HepG2 (cell line): ENCODE measurements around the gene LHX5. TPM values are rescaled to one million over a fixed set of nuclear protein-coding genes. Genes with fewer than 3 reads are reported as not detected.
A peak's percentile ranks its signal among the peaks of the same experiment; 100 is the strongest.

Experiments
- ARNT ChIP-seq: fragments of 450-650 bp; IDR thresholded peaks from 2 replicates; pipeline ENCODE4 v1.6.1; 2017
- ARNTL ChIP-seq: sonication (generic); formaldehyde crosslinking; IDR thresholded peaks from 2 replicates; pipeline ENCODE4 v1.4.0; 2020; ENCODE audit warnings: mild to moderate bottlenecking, missing genetic modification reagents
- CENPBD1 ChIP-seq: sonication (generic); formaldehyde crosslinking; IDR thresholded peaks from 2 replicates; pipeline ENCODE4 v1.8.0; 2022; ENCODE audit warnings: missing genetic modification reagents, low read depth, mild to moderate bottlenecking, borderline replicate concordance
- JUNB ChIP-seq: sonication (generic); formaldehyde crosslinking; IDR thresholded peaks from 2 replicates; pipeline ENCODE4 v1.8.0; 2022; ENCODE audit warnings: missing genetic modification reagents, mild to moderate bottlenecking, borderline replicate concordance
- MIXL1 ChIP-seq: IDR thresholded peaks from 2 replicates; pipeline ENCODE4 v1.6.1; 2016
- MXD1 ChIP-seq: sonication (generic); formaldehyde crosslinking; IDR thresholded peaks from 2 replicates; pipeline ENCODE4 v1.4.0; 2020; ENCODE audit warnings: mild to moderate bottlenecking, missing genetic modification reagents
- NKX3-1 ChIP-seq: sonication (generic); formaldehyde crosslinking; IDR thresholded peaks from 2 replicates; pipeline ENCODE4 v1.5.0; 2020; ENCODE audit warnings: missing genetic modification reagents
- NR2C2 ChIP-seq: sonication (generic); formaldehyde crosslinking; IDR thresholded peaks from 2 replicates; pipeline ENCODE4 v1.4.0; 2020; ENCODE audit warnings: missing genetic modification reagents, mild to moderate bottlenecking, moderate library complexity, borderline replicate concordance
- NR3C1 ChIP-seq: sonication (generic); formaldehyde crosslinking; IDR thresholded peaks from 2 replicates; pipeline ENCODE4 v1.4.0; 2020; ENCODE audit warnings: missing genetic modification reagents
- PHF5A ChIP-seq: IDR thresholded peaks from one replicate; pipeline ENCODE4 v1.6.1; 2018; ENCODE audit warnings: low read depth, missing genetic modification reagents; ENCODE audit not compliant: unreplicated experiment
- POLR2AphosphoS2 ChIP-seq: IDR thresholded peaks from 2 replicates; pipeline ENCODE4 v1.6.1; 2011; ENCODE audit warnings: low read depth, low read length, improper control_type of control experiment
- RERE ChIP-seq: IDR thresholded peaks from 2 replicates; pipeline ENCODE4 v1.6.1; 2016; ENCODE audit warnings: low read depth, missing genetic modification reagents, missing compliant biosample characterization
- TEAD3 ChIP-seq: optimal IDR thresholded peaks from 2 replicates; pipeline ENCODE3; 2016; ENCODE audit warnings: borderline replicate concordance
- THAP11 ChIP-seq: IDR thresholded peaks from 2 replicates; pipeline ENCODE4 v1.6.1; 2016; ENCODE audit warnings: missing biosample characterization, missing genetic modification reagents
- ZBTB4 ChIP-seq: sonication (generic); formaldehyde crosslinking; IDR thresholded peaks from 2 replicates; pipeline ENCODE4 v1.4.0; 2020; ENCODE audit warnings: missing genetic modification reagents, mild to moderate bottlenecking, borderline replicate concordance
- ZBTB42 ChIP-seq: sonication (generic); formaldehyde crosslinking; IDR thresholded peaks from 2 replicates; pipeline ENCODE4 v1.5.0; 2020; ENCODE audit warnings: mild to moderate bottlenecking, missing genetic modification reagents
- ZBTB43 ChIP-seq: sonication (generic); formaldehyde crosslinking; conservative IDR thresholded peaks from 2 replicates; pipeline ENCODE4 v1.4.0; 2020; ENCODE audit warnings: missing genetic modification reagents
- ZFP37 ChIP-seq: sonication (generic); formaldehyde crosslinking; IDR thresholded peaks from 2 replicates; pipeline ENCODE4 v1.4.0; 2020; ENCODE audit warnings: missing genetic modification reagents, borderline replicate concordance
- ZFP90 ChIP-seq: sonication (generic); formaldehyde crosslinking; IDR thresholded peaks from 2 replicates; pipeline ENCODE4 v1.8.0; 2022; ENCODE audit warnings: missing genetic modification reagents, mild to moderate bottlenecking, inconsistent platforms, borderline replicate concordance
- ZNF136 ChIP-seq: sonication (generic); formaldehyde crosslinking; IDR thresholded peaks from 2 replicates; pipeline ENCODE4 v1.8.1; 2022; ENCODE audit warnings: low read depth, mild to moderate bottlenecking, moderate library complexity, missing genetic modification reagents
- polyA plus RNA-seq, 8 experiments: library from polyadenylated mRNA; depleted of rRNA in 3 of 8; stranded (reverse) in 7 of 8; unstranded in 1 of 8; fragments of >200 nt; fragmentation: Illumina TruSeq in 4 of 8; extraction: Trizol in 4 of 8; gene quantifications; 2 replicates each; pipeline versions ENCODE4 v1.2.1 to v1.2.3, GENCODE V29; 2011 to 2016; ENCODE audit warnings: low read depth in 4 of 8, missing spikeins in 1 of 8, mixed read lengths in 1 of 8; ENCODE audit not compliant: insufficient read depth in 1 of 8
- total RNA-seq, 5 experiments: library from RNA; depleted of rRNA; stranded (reverse); fragments of >200 nt; fragmentation: Illumina TruSeq; extraction: Trizol; gene quantifications; 2 replicates each; pipeline ENCODE4 v1.2.3, GENCODE V29; 2016; ENCODE audit warnings: low read depth in 1 of 5

LHX5 gene
- total and polyA plus RNA-seq, 2 of the 13 experiments (the other 11 are each of a cell fraction or from before 2014, with no cell fraction given): not detected

GRCh38 chr12:113418213-113418879, 53.3 kb downstream of the LHX5 start (continued):
- TF ChIP-seq ZBTB4 (no peak), PHF5A (CRISPR knock-in tag) (no peak), NR3C1 (CRISPR knock-in tag) (no peak), ARNTL (CRISPR knock-in tag) (peak; percentile 49; the same call in 1 of the 2 replicates), JUNB (no peak), ZBTB42 (no peak), TEAD3 (CRISPR knock-in tag) (no peak), ZBTB43 (CRISPR knock-in tag) (no peak), MXD1 (CRISPR knock-in tag) (no peak), ZFP37 (CRISPR knock-in tag) (0 out of 2 replicates have a peak, but pooled peaks have one; percentile 44), THAP11 (CRISPR knock-in tag) (0 out of 2 replicates have a peak, but pooled peaks have one; percentile 29), ARNT (no peak), MIXL1 (CRISPR knock-in tag) (no peak), ZNF136 (no peak), NKX3-1 (no peak), POLR2AphosphoS2 (no peak), NR2C2 (CRISPR knock-in tag) (peak; percentile 82), ZFP90 (CRISPR knock-in tag) (no peak), RERE (CRISPR knock-in tag) (peak; percentile 46; the same call in 1 of the 2 replicates), CENPBD1 (CRISPR knock-in tag) (no peak)
